Upper lobe of left lung (tissue), 4 donors: Measurements from ENCODE around the gene OXTR.

Source experiments
- CTCF ChIP-seq, 6 experiments: fragments of 450-650 bp in 4 of 6; fragments of 200-600 bp in 2 of 6; sonication (generic) in 2 of 6; IDR thresholded peaks; one replicate each; pipeline ENCODE4 v1.5.1; 2016 to 2019; ENCODE audit warnings: antibody characterized with exemption in 6 of 6
- POLR2A ChIP-seq, 4 donors: fragments of 450-650 bp; IDR thresholded peaks; one replicate each; pipeline ENCODE4 v1.5.1; 2016 to 2017; ENCODE audit warnings: antibody characterized with exemption in 4 of 4, mild to moderate bottlenecking in 2 of 4
- POLR2AphosphoS5 ChIP-seq, 2 donors: sonication (generic); formaldehyde crosslinking; IDR thresholded peaks; one replicate each; pipeline ENCODE4 v1.5.1; 2017; ENCODE audit warnings: antibody characterized with exemption in 2 of 2

GRCh38 chr3:8755564-8756237 is 13.7 kb downstream of the OXTR start:
- TF ChIP-seq POLR2A (IDR thresholded peaks at IDR 0.05) (no peak), CTCF (IDR thresholded peaks at IDR 0.05) (no peak), POLR2AphosphoS5 (IDR thresholded peaks at IDR 0.05) (no peak)
